H9 (cell line): Measurements from ENCODE around the gene PGPEP1. TPM values are rescaled to one million over a fixed set of nuclear protein-coding genes. Genes with fewer than 3 reads are reported as not detected.

Experiments
- DNase-seq: peaks from one replicate; pipeline ENCODE4 v3.0.0-alpha.2; 2017
- H2AFZ ChIP-seq: one replicate; pipeline ENCODE4 v1.6.1; 2013; ENCODE audit warnings: mild to moderate bottlenecking, low read length, control low read depth, moderate library complexity
- H2AK5ac ChIP-seq: 2 replicates; pipeline ENCODE4 v1.6.1; 2013; ENCODE audit warnings: low read length, control low read depth, mixed read lengths; ENCODE audit not compliant: insufficient read length
- H2BK120ac ChIP-seq: one replicate; pipeline ENCODE4 v1.6.1; 2013; ENCODE audit warnings: low read depth, mild to moderate bottlenecking, low read length, control low read depth, inconsistent platforms; ENCODE audit not compliant: poor library complexity, severe bottlenecking
- H2BK12ac ChIP-seq: 2 replicates; pipeline ENCODE4 v1.6.1; 2013; ENCODE audit warnings: low read length, control low read depth, mixed read lengths, low read depth; ENCODE audit not compliant: insufficient read length
- H2BK15ac ChIP-seq: 2 replicates; pipeline ENCODE4 v1.6.1; 2013; ENCODE audit warnings: low read depth, low read length, control low read depth
- H2BK20ac ChIP-seq: one replicate; pipeline ENCODE4 v1.6.1; 2013; ENCODE audit warnings: low read depth, mild to moderate bottlenecking, low read length, control low read depth, inconsistent platforms; ENCODE audit not compliant: poor library complexity, severe bottlenecking
- H2BK5ac ChIP-seq: 2 replicates; pipeline ENCODE4 v1.6.1; 2013; ENCODE audit warnings: low read length, control low read depth, mixed read lengths; ENCODE audit not compliant: insufficient read length
- H3K14ac ChIP-seq: 2 replicates; pipeline ENCODE4 v1.6.1; 2013; ENCODE audit warnings: low read length, control low read depth; ENCODE audit not compliant: insufficient read depth
- H3K18ac ChIP-seq: 2 replicates; pipeline ENCODE4 v1.6.1; 2013; ENCODE audit warnings: low read depth, mild to moderate bottlenecking, mixed read lengths, low read length, control low read depth; ENCODE audit not compliant: insufficient read length
- H3K23ac ChIP-seq: 2 replicates; pipeline ENCODE4 v1.6.1; 2013; ENCODE audit warnings: low read length, control low read depth, mixed read lengths, low read depth; ENCODE audit not compliant: insufficient read length
- H3K23me2 ChIP-seq: 2 replicates; pipeline ENCODE4 v1.6.1; 2013; ENCODE audit warnings: low read depth, mild to moderate bottlenecking, mixed read lengths, low read length, control low read depth; ENCODE audit not compliant: insufficient read length, poor library complexity, severe bottlenecking
- H3K27ac ChIP-seq: 2 replicates; pipeline ENCODE4 v1.5.1; 2013; ENCODE audit warnings: low read length, control low read depth, mixed read lengths, low read depth; ENCODE audit not compliant: insufficient read length
- H3K27me3 ChIP-seq: 2 replicates; pipeline ENCODE4 v1.6.1; 2013; ENCODE audit warnings: low read length, control low read depth, inconsistent platforms; ENCODE audit not compliant: insufficient read depth
- H3K4ac ChIP-seq: 2 replicates; pipeline ENCODE4 v1.6.1; 2013; ENCODE audit warnings: low read depth, mild to moderate bottlenecking, control low read depth, inconsistent platforms, low read length, moderate library complexity
- H3K4me1 ChIP-seq: 2 replicates; pipeline ENCODE4 v1.6.1; 2013; ENCODE audit warnings: low read length, control low read depth, inconsistent platforms; ENCODE audit not compliant: insufficient read depth
- H3K4me2 ChIP-seq: 2 replicates; pipeline ENCODE4 v1.6.1; 2013; ENCODE audit warnings: low read length, control low read depth, mixed read lengths; ENCODE audit not compliant: insufficient read length, insufficient read depth
- H3K56ac ChIP-seq: 2 replicates; pipeline ENCODE4 v1.6.1; 2013; ENCODE audit warnings: low read depth, mild to moderate bottlenecking, mixed read lengths, low read length, control low read depth; ENCODE audit not compliant: insufficient read length
- H3K79me1 ChIP-seq: 2 replicates; pipeline ENCODE4 v1.6.1; 2013; ENCODE audit warnings: low read depth, mild to moderate bottlenecking, moderate library complexity, low read length, control low read depth, inconsistent platforms; ENCODE audit not compliant: insufficient read depth, poor library complexity, severe bottlenecking
- H3K79me2 ChIP-seq: 2 replicates; pipeline ENCODE4 v1.6.1; 2013; ENCODE audit warnings: low read length, control low read depth, inconsistent platforms; ENCODE audit not compliant: insufficient read depth
- H3K9ac ChIP-seq: 2 replicates; pipeline ENCODE4 v1.6.1; 2013; ENCODE audit warnings: low read length, control low read depth, mixed read lengths; ENCODE audit not compliant: insufficient read length; ENCODE audit errors: extremely low read depth
- H3K9me3 ChIP-seq: one replicate; pipeline ENCODE4 v1.6.1; 2013; ENCODE audit warnings: low read depth, low read length, inconsistent platforms; ENCODE audit not compliant: control insufficient read depth
- H3T11ph ChIP-seq: one replicate; pipeline ENCODE4 v1.6.1; 2013; ENCODE audit warnings: mild to moderate bottlenecking, low read length, control low read depth, inconsistent platforms
- H4K20me1 ChIP-seq: one replicate; pipeline ENCODE4 v1.6.1; 2013; ENCODE audit not compliant: control insufficient read depth, insufficient read length, insufficient read depth
- H4K5ac ChIP-seq: 2 replicates; pipeline ENCODE4 v1.6.1; 2013; ENCODE audit warnings: low read depth, mild to moderate bottlenecking, mixed read lengths, low read length, control low read depth; ENCODE audit not compliant: insufficient read length
- H4K8ac ChIP-seq: replicated peaks from 2 replicates; pipeline ENCODE4 v1.6.1; 2013; ENCODE audit warnings: low read length, control low read depth, mixed read lengths, low read depth; ENCODE audit not compliant: insufficient read length
- H4K91ac ChIP-seq: 2 replicates; pipeline ENCODE4 v1.6.1; 2013; ENCODE audit warnings: low read depth, mild to moderate bottlenecking, moderate library complexity, mixed read lengths, low read length, control low read depth; ENCODE audit not compliant: insufficient read length
- H3K27ac Mint-ChIP-seq, 3 experiments: 2 replicates in 2 of 3; 3 replicates in 1 of 3; pipeline ENCODE4 v1.8.0; 2020 to 2021; ENCODE audit warnings: mixed read lengths in 3 of 3, mild to moderate bottlenecking in 1 of 3, moderate library complexity in 1 of 3
- H3K27me3 Mint-ChIP-seq: 2 replicates; pipeline ENCODE4 v1.8.0; 2021; ENCODE audit warnings: low read depth, mild to moderate bottlenecking, moderate library complexity, mixed read lengths
- H3K36me3 Mint-ChIP-seq, 3 experiments: 2 replicates in 2 of 3; 3 replicates in 1 of 3; pipeline ENCODE4 v1.8.0; 2020 to 2021; ENCODE audit warnings: low read depth in 3 of 3, mixed read lengths in 3 of 3; ENCODE audit not compliant: insufficient read depth in 1 of 3
- H3K4me1 Mint-ChIP-seq, 2 experiments: 2 replicates each; pipeline ENCODE4 v1.8.0; 2020; ENCODE audit warnings: mixed read lengths in 2 of 2
- H3K4me3 Mint-ChIP-seq, 2 experiments: 2 replicates in 1 of 2; 3 replicates in 1 of 2; pipeline ENCODE4 v1.8.0; 2020 to 2021; ENCODE audit warnings: mild to moderate bottlenecking in 2 of 2, mixed read lengths in 2 of 2, moderate library complexity in 1 of 2
- H3K9me3 Mint-ChIP-seq, 2 experiments: 2 replicates in 1 of 2; 3 replicates in 1 of 2; pipeline ENCODE4 v1.8.0; 2020; ENCODE audit warnings: mild to moderate bottlenecking in 2 of 2, mixed read lengths in 2 of 2, moderate library complexity in 1 of 2
- CTCF ChIP-seq: fragments of 200-600 bp; sonication (generic); conservative IDR thresholded peaks from 3 replicates; pipeline ENCODE4 v1.8.0; 2021; ENCODE audit warnings: antibody characterized with exemption, mild to moderate bottlenecking
- WGBS: extraction: QIAGEN DNeasy Blood & Tissue Kit; methylation state at CpG from one replicate; pipeline ENCODE4 v1.1.7; 2013; ENCODE audit warnings: missing lambda C conversion rate, low lambda C conversion rate, mixed read lengths; ENCODE audit not compliant: insufficient read length; ENCODE audit errors: extremely low coverage; 5-methylcytosine and 5-hydroxymethylcytosine counted together
- total RNA-seq: library from RNA; stranded (reverse); gene quantifications from 2 replicates; pipeline ENCODE4 v1.2.1, GENCODE V29; 2021

PGPEP1 gene
- total RNA-seq, 1 experiment from 2014 or later = 64.8 TPM

- H2BK12ac ChIP-seq = no peak overlapping the region
- no peak overlapping the region for H2BK20ac ChIP-seq
- H4K20me1 ChIP-seq = no peaks in the 10 kb centered on the region
- H3K4ac ChIP-seq = no peak overlapping the region
- WGBS = no CpG with 5 or more reads among the region's 53 CpGs
- Mint-ChIP-seq H3K4me3 (peak overlapping the region; percentile 66 to 84), H3K36me3 (no peaks in the 10 kb centered on the region; a peak in 1 of 7 replicates), H3K9me3 (no peaks in the 10 kb centered on the region; a peak in 2 of 5 replicates), H3K27ac (peak overlapping the region in 2 of 3 experiments; percentile 94 to 95; a peak in 6 of 7 replicates), H3K4me1 (peaks cover 23 to 50% of the 10 kb centered on the region in 2 experiments), H3K27me3 (peaks cover 61% of the 10 kb centered on the region)
- H3K27ac ChIP-seq = no peak overlapping the region
- no peaks in the 10 kb centered on the region for H3K9me3 ChIP-seq
- no peak overlapping the region for H3K56ac ChIP-seq
- H3K79me2 ChIP-seq = no peaks in the 10 kb centered on the region
- H4K91ac ChIP-seq = no peak overlapping the region
- no peak overlapping the region for H2AFZ ChIP-seq
- H3K4me1 ChIP-seq = peaks cover 4% of the 10 kb centered on the region; the same call in 1 of the 2 replicates
- peak; percentile 85 for DNase-seq
- H2BK5ac ChIP-seq = no peak overlapping the region
- no peak overlapping the region for H3K23ac ChIP-seq
- H3K18ac ChIP-seq = peak overlapping the region; percentile 66
- no peak overlapping the region for H2BK15ac ChIP-seq
- H2BK120ac ChIP-seq = no peak overlapping the region
- no peaks in the 10 kb centered on the region for H3K79me1 ChIP-seq
- H3K14ac ChIP-seq = 0 out of 2 replicates have a peak overlapping the region, but pooled peaks have one; percentile 1
- no peak overlapping the region for H4K5ac ChIP-seq
- H3T11ph ChIP-seq = no peak overlapping the region
- H3K9ac ChIP-seq = no peak overlapping the region
- H3K23me2 ChIP-seq = peaks cover 14% of the 10 kb centered on the region
- H3K27me3 ChIP-seq = no peaks in the 10 kb centered on the region; the same call in 1 of the 2 replicates
- H2AK5ac ChIP-seq = no peak overlapping the region
- TF ChIP-seq CTCF = no peak
- H4K8ac ChIP-seq = no peak overlapping the region
- peak overlapping the region; percentile 35 for H3K4me2 ChIP-seq
Observed at GRCh38 chr19:18417250-18418028, 77.0 kb downstream of the PGPEP1 start.
